NCI-H2107 (cell line): ENCODE data around the gene EXOC8.
A peak's percentile ranks its signal among the peaks of the same experiment; 100 is the strongest.

Experiments used
- DNase-seq: peaks from one replicate; lab custom pipeline; 2025; lab: John Stamatoyannopoulos, UW

EXOC8 gene, protein sequence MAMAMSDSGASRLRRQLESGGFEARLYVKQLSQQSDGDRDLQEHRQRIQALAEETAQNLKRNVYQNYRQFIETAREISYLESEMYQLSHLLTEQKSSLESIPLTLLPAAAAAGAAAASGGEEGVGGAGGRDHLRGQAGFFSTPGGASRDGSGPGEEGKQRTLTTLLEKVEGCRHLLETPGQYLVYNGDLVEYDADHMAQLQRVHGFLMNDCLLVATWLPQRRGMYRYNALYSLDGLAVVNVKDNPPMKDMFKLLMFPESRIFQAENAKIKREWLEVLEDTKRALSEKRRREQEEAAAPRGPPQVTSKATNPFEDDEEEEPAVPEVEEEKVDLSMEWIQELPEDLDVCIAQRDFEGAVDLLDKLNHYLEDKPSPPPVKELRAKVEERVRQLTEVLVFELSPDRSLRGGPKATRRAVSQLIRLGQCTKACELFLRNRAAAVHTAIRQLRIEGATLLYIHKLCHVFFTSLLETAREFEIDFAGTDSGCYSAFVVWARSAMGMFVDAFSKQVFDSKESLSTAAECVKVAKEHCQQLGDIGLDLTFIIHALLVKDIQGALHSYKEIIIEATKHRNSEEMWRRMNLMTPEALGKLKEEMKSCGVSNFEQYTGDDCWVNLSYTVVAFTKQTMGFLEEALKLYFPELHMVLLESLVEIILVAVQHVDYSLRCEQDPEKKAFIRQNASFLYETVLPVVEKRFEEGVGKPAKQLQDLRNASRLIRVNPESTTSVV

DNA sequence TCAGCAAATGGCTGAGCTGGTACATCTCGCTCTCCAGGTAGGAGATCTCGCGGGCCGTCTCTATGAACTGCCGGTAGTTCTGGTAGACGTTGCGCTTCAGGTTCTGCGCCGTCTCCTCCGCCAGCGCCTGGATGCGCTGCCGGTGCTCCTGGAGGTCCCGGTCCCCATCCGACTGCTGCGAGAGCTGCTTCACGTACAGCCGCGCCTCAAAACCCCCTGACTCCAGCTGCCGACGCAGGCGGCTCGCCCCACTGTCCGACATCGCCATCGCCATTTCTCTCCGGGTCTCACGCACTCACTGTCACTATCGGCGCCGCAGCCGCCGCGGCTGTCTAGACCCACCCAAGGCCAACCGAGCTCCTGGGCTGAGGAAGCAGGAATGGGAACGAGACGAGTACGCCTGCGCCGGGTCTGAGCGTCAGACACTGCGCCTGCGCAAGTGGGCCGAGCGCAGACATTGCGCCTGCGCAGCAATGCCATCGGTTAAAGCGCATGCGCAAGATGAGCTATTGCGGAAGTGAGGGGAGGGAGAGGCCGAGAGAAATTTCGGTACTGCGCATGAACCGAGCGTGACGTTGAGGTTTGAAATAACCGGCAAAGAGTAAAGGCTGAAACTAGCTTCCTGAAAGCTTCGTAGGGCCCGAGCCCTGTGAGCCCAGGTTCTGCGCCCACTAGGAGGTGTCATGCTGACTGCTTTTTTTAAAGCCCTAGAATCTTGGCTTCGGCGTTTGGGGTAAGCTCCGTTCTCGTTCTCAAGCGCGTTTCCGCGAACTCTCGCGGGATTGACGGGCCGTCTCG, at the start of gene EXOC8:
EXOC8 (minus strand) TSS at position 381 of the 798 bp plus-strand sequence; CDS start at position 274, 107 bp downstream.
- peak; percentile 97 for DNase-seq

GRCh38 chr1:231386466-231386865, 48.8 kb upstream of the EXOC8 start:
- no peak for DNase-seq

GRCh38 chr1:231385416-231385748, 47.7 kb upstream of the EXOC8 start:
- DNase-seq, result no peak

- no peak for DNase-seq
Observed at GRCh38 chr1:231384696-231385415, 47.2 kb upstream of the EXOC8 start.

DNA sequence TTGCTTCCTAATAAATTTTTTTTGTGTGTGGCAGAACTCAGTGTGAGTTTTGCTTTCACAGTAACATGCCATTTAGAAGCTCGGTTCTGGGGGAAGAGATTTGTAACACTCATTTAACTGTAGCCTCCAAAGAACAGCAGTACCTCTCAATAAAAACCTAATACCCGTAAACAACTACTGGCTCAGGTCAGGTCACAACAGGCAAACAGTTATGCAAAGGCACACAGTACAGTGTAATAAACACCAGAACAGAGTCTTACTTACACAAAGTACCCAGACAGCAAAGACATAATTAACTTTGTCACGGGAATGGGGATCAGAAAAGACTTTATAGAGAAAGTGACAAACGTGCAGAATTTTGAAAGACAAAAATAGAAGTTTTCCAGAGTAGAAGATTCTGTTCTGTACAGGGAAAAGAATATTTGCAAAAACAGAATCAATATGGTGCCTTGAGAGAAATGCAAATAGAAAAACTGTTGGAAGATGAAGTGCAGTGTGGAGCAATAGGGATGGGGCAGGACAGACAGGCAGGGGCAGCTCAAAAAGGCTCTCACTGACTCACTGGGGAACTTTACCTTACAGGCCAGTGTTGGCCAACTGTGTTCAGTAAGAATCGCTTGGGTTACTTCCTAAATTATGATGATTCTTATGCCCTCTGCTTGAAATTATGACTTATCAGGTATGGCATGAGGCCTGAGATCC, 45.7 kb upstream of the EXOC8 start:
- DNase-seq, result no peak

GRCh38 chr1:231382426-231382825, 44.8 kb upstream of the EXOC8 start:
- no peak for DNase-seq

DNA sequence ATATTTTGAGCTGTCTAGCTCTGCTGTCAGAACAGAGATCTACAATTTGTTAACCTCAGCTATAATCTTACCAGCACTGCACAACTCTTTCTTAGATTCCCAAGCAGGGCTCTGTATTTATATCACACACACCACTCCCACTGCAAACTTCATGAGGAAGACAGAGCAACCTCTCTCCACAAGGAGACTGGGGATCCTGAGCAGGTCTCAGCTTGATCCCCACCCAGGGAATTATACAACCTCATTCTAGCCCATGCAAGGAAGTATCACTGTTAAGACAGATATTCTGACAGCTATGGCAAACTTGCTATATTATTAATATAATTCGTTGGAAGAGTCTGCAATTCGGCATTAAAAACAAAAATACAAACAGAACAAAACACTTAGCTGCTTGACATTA, 44.1 kb upstream of the EXOC8 start:
- no peak for DNase-seq

- DNase-seq, result no peak
Observed at GRCh38 chr1:231376875-231377549, 39.4 kb upstream of the EXOC8 start.

DNA sequence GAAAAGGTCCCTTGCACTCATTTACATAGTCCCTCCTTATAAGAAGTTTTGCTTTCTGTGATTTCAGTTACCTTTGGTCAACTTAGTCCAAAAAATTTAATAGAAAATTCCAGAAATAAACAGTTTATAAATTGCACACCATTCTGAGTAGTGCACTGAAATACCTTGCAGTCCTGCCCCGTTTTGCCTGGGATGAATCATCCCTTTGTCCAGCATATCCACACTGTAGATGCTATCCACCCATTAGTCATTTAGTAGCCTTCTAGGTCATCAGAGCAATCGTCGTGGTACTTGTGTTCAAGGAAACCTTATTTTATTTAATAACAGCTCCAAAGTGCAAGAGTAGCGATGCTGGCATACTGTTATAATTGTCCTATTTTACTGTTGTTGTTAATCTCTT, 38.4 kb upstream of the EXOC8 start:
- DNase-seq, result no peak

DNA sequence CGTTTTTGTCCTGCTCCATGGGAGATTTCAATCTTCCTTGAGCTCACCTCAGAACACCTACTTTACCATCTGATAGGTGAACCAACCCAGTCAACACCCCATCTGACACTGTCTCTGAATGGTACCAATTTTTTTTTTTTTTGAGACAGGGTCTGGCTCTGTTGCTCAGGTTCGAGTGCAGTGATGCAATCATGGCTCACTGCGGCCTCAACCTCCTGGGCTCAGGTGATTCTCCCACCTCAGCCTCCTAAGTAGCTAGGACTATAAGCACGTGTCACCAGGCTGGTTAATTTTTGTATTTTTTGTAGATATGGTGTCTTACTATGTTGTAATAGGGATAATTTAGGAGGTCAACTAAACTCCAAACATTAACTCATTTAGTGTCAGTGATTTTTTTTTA, 36.7 kb upstream of the EXOC8 start:
- no peak for DNase-seq

DNA sequence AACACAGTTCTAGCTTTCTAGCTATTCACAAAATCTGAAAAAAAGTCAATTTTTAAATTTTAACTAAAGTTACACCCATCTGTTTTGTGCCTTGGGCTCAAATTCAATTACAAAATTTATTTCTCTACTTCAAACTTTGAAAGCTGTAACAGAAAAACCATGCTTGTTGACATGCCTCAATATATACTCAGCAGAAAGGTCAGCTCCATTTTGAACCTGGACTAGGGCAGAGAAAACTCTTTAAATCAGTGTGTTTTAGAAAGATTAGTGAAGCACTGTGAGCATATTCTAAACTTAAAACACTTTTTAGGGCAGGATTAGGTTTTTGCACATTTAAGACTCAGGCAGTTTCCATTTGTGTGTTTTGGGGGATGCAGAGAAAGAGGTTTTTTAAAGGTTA, 34.8 kb upstream of the EXOC8 start:
- DNase-seq, result no peak

GRCh38 chr1:231369282-231369681, 31.6 kb upstream of the EXOC8 start:
- no peak for DNase-seq

DNA sequence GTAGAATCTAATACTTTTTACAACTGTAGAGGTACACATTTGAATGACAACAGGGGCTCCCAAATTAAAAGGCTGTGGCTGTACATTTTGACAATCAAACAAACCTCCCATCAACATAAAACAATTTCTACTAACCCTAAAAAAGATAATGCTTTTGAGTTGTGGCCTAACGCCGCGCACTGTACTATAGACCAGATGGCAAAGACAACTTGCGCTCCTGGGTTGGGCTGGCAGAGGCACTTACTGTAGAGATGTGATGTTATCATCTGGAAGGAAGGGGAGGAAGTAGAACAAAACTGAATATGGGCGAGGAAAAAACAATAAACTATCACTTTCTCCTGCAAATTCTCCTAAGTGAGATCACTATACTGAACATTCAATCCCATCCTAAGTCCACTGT, 26.5 kb upstream of the EXOC8 start:
- no peak for DNase-seq

- no peak for DNase-seq
Observed at GRCh38 chr1:231363624-231364023, 26.0 kb upstream of the EXOC8 start.

GRCh38 chr1:231362325-231362724, 24.7 kb upstream of the EXOC8 start:
- no peak for DNase-seq

DNA sequence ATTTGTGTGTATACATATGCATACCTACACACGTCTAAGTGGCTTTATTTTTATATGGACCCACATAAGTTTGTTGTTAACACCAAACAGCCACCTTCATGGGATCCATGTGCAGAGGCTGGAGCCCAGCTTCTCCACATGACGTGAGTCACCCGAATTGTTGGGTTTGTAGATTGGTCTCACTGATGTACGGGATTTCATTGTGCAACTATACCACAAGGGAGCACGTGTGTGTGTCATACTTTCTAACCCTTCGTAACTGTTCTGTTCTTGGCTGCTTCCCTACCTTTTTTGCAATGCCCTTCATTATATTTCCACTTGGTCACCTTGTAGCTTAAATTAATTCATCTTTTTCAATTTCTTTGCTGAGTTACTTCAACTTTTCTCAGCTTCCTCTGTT, 21.5 kb upstream of the EXOC8 start:
- DNase-seq, result no peak

GRCh38 chr1:231357831-231358354, 20.2 kb upstream of the EXOC8 start:
- DNase-seq, result peak; percentile 23

DNA sequence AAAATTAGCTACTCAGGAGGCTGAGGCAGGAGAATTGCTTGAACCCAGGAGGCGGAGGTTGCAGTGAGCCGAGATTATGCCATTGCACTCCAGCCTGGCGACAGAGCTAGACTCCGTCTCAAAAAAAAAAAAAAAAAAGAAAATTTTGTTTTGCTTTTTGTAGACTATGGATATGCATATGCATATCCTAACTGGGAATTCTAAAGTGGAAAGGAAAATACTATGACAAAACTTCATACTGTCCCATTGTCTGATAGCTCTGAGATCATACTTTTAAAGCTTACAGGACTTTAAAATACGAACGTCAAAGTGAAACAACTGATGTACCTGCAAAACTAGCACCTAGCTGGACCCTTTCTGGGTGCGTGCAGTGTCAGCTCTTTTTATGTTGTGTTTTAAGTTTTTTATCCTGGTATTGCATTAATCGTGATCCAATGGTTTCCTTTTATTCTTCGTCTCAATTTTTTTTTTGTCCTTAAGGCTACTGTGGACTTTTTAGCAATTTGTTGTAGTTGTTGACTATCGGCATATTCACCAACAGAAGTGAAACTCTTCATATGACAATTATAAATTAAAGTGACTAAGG, 19.6 kb upstream of the EXOC8 start:
- no peak for DNase-seq

- no peak for DNase-seq
Observed at GRCh38 chr1:231355171-231355570, 17.5 kb upstream of the EXOC8 start.

DNA sequence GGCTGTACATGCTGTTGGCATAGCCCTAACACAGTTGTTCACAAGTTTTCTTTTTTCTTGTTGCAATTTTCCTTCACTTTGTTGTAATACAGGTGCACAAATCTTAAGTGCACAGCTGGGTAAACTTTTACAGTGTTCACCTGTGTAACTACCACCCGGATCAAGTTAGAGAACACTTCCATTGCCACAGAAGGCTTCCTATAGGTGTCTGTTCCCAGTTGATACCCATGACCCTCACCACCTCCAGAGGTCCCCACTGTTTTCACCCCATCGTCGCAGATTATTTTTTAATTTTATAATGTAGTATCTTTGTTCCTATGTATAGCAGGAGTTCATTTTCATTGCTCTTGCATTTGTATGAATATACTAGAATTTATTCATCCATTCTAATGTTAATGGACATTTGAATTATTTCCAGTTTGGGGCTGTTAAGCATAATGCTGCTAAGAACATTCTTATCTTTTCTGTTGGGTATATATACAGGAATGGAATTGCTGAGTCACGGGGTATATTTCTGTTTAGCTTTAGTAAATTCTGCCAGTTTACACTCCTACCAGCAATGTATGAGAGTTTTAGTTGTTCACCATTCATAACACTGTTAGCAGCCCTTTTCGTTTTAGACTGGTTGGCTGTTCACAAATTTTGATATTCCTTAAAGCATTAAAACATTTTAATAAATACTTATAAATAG, 16.8 kb upstream of the EXOC8 start:
- DNase-seq, result no peak
